Esophagus squamous epithelium (tissue), 5 donors: ENCODE results near the gene MAN2A2. TPM values are rescaled to one million over a fixed set of nuclear protein-coding genes. Genes with fewer than 3 reads are reported as not detected.

ENCODE experiments used
- DNase-seq: peaks from one replicate; lab custom pipeline; 2025; lab: John Stamatoyannopoulos, UW
- H3K27ac ChIP-seq, 4 donors: fragments of 200-600 bp; sonication (generic); one replicate each; pipeline ENCODE4 v1.5.1; 2016 to 2019; ENCODE audit warnings: mild to moderate bottlenecking in 1 of 4
- H3K27me3 ChIP-seq, 4 donors: fragments of 200-600 bp; sonication (generic); 1 replicate in 3 of 4; 2 replicates in 1 of 4; pipeline versions ENCODE4 v1.5.1 to v1.6.0; 2017 to 2021; ENCODE audit warnings: antibody characterized with exemption in 1 of 4
- H3K36me3 ChIP-seq, 3 donors: fragments of 200-600 bp; sonication (generic); one replicate each; pipeline ENCODE4 v1.5.1; 2016 to 2019
- H3K4me1 ChIP-seq, 3 donors: fragments of 200-600 bp; sonication (generic); one replicate each; pipeline ENCODE4 v1.5.1; 2017 to 2019
- H3K4me3 ChIP-seq, 4 donors: fragments of 200-600 bp; sonication (generic); 1 replicate in 3 of 4; 2 replicates in 1 of 4; pipeline ENCODE4 v1.5.1; 2016 to 2019; ENCODE audit warnings: mild to moderate bottlenecking in 2 of 4, moderate library complexity in 1 of 4
- H3K9me3 ChIP-seq, 3 donors: fragments of 200-600 bp; sonication (generic); one replicate each; pipeline ENCODE4 v1.5.1; 2016 to 2019
- CTCF ChIP-seq, 6 experiments: fragments of 450-650 bp in 4 of 6; fragments of 200-600 bp in 2 of 6; sonication (generic) in 2 of 6; IDR thresholded peaks; one replicate each; pipeline ENCODE4 v1.5.1; 2016 to 2019; ENCODE audit warnings: antibody characterized with exemption in 6 of 6, mild to moderate bottlenecking in 4 of 6, moderate library complexity in 4 of 6
- POLR2A ChIP-seq, 4 donors: fragments of 450-650 bp; IDR thresholded peaks; one replicate each; pipeline ENCODE4 v1.6.1; 2017; ENCODE audit warnings: antibody characterized with exemption in 4 of 4, mild to moderate bottlenecking in 4 of 4, moderate library complexity in 3 of 4
- WGBS, 2 donors: methylation state at CpG; one replicate each; pipeline ENCODE4 v1.1.5; 2018; 5-methylcytosine and 5-hydroxymethylcytosine counted together
- intact Hi-C: fragments of 100-400 bp; cut with DNase I; formaldehyde crosslinking; loops from one replicate; pipeline ENCODE4 v1.15.0; 2022
- small RNA-seq, 4 donors: library from RNA; depleted of rRNA; stranded (forward); fragments of <200 nt; gene quantifications; one replicate each; pipeline ENCODE3, GENCODE V24; 2016
- total RNA-seq, 4 donors: library from RNA; depleted of rRNA; stranded (reverse); fragments of >200 nt; gene quantifications; one replicate each; pipeline ENCODE4 v1.1.0, GENCODE V29; 2016
- donor health status: DM: yes; HTN: yes; CAD: no.

MAN2A2 gene
- total RNA-seq, 4 donors from 2014 or later, result 9.9 to 25.2 (median 12.1) TPM

GRCh38 chr15:90968434-90968833, 65.3 kb downstream of the MAN2A2 start:
- peaks cover 0 to 82% (median 6%) of the 10 kb centered on the region in 3 donors for H3K36me3 ChIP-seq
- H3K9me3 ChIP-seq, result no peaks in the 10 kb centered on the region
- H3K27ac ChIP-seq, result no peak overlapping the region
- peaks cover 0 to 10% (median 0%) of the 10 kb centered on the region in 3 donors for H3K4me1 ChIP-seq
- no peaks in the 10 kb centered on the region for H3K27me3 ChIP-seq
- no peak for DNase-seq
- intact Hi-C loops, result loop anchor here (10.0 kb wide), 1 partner anchor 56 kb away; the partner anchor contains the start of gene VPS33B
- no peak overlapping the region for H3K4me3 ChIP-seq
- no peak for TF ChIP-seq CTCF (IDR thresholded peaks at IDR 0.05)
- TF ChIP-seq POLR2A (IDR thresholded peaks at IDR 0.05), result no peak
- WGBS, 2 donors, result 73 to 95% methylated on average over 1 of the region's 1 CpG

- H3K27me3 ChIP-seq, result no peaks in the 10 kb centered on the region
Measured at GRCh38 chr15:90970274-90970673, 67.2 kb downstream of the MAN2A2 start.

GRCh38 chr15:90972133-90972532, 69.0 kb downstream of the MAN2A2 start:
- Histone ChIP-seq H3K27ac (no peak overlapping the region), H3K27me3 (no peaks in the 10 kb centered on the region), H3K36me3 (peaks cover 0 to 82% (median 6%) of the 10 kb centered on the region in 3 donors), H3K4me3 (no peak overlapping the region), H3K4me1 (peaks cover 0 to 10% (median 0%) of the 10 kb centered on the region in 3 donors), H3K9me3 (no peaks in the 10 kb centered on the region)
- no peak for TF ChIP-seq POLR2A (IDR thresholded peaks at IDR 0.05)
- TF ChIP-seq CTCF (IDR thresholded peaks at IDR 0.05), result no peak
- intact Hi-C loops, result no loop called here
- no peak for DNase-seq
- 81 to 94% methylated on average over 5 of the region's 5 CpGs for WGBS, 2 donors

More at GRCh38 chr15:90970274-90970673, 67.2 kb downstream of the MAN2A2 start:
- peaks cover 0 to 88% (median 6%) of the 10 kb centered on the region in 3 donors for H3K36me3 ChIP-seq
- H3K9me3 ChIP-seq, result no peaks in the 10 kb centered on the region
- no peak overlapping the region for H3K4me3 ChIP-seq
- no peak for DNase-seq
- H3K4me1 ChIP-seq, result peaks cover 0 to 10% (median 0%) of the 10 kb centered on the region in 3 donors
- TF ChIP-seq POLR2A (IDR thresholded peaks at IDR 0.05), result no peak
- no peak for TF ChIP-seq CTCF (IDR thresholded peaks at IDR 0.05)
- no peak overlapping the region for H3K27ac ChIP-seq
- WGBS, 2 donors, result 93 to 96% methylated on average over 7 of the region's 7 CpGs
- intact Hi-C loops, result no loop called here

Small RNAs within 50 kb of the gene (small RNA-seq; reads per million reads assigned to genes)
- 0 reads per million in 4 donors for gene RN7SL363P

Other genes starting within 250 kb of the MAN2A2 start
- gene BLM, start 186.0 kb upstream of the MAN2A2 start, total RNA-seq, result 1 to 10 TPM; 1.3 to 3.4 (median 2.0) TPM
- 10 to 100 TPM; 27.7 to 43.3 (median 38.5) TPM for gene FURIN, start 34.7 kb upstream of the MAN2A2 start, total RNA-seq
- gene FES, start 18.8 kb upstream of the MAN2A2 start, total RNA-seq, result 10 to 100 TPM in 2 of 4 donors, 1 to 10 TPM in 2; 1.8 to 13.4 (median 9.7) TPM
- 10 to 100 TPM in 3 of 4 donors, 1 to 10 TPM in 1; 5.8 to 13.7 (median 11.7) TPM for gene HDDC3, start 29.2 kb downstream of the MAN2A2 start, total RNA-seq
- 10 to 100 TPM; 38.7 to 76.0 (median 64.2) TPM for gene UNC45A, start 32.0 kb downstream of the MAN2A2 start, total RNA-seq
- gene RCCD1, start 51.6 kb downstream of the MAN2A2 start, total RNA-seq, result 10 to 100 TPM in 1 of 4 donors, 1 to 10 TPM in 3; 8.7 to 12.6 (median 9.8) TPM
- 100 to 1,000 TPM in 1 of 4 donors, 10 to 100 TPM in 3; 49.6 to 100 (median 58.4) TPM for gene PRC1, start 91.2 kb downstream of the MAN2A2 start, total RNA-seq
- gene VPS33B, start 119.3 kb downstream of the MAN2A2 start, total RNA-seq, result 1 to 10 TPM; 3.3 to 9.0 (median 8.1) TPM
- gene SV2B, start 197.0 kb downstream of the MAN2A2 start, total RNA-seq, result under 1 TPM in 3 of 4 donors, not detected in 1; 0.04 to 0.95 (median 0.59) TPM